Measurements from ENCODE around the gene GPR171. TPM values are rescaled to one million over a fixed set of nuclear protein-coding genes. Genes with fewer than 3 reads are reported as not detected.

GPR171 gene
- total and polyA plus RNA-seq, 2 of the 13 experiments (the other 11 are each of a cell fraction or from before 2014, with no cell fraction given) = not detected

DNA sequence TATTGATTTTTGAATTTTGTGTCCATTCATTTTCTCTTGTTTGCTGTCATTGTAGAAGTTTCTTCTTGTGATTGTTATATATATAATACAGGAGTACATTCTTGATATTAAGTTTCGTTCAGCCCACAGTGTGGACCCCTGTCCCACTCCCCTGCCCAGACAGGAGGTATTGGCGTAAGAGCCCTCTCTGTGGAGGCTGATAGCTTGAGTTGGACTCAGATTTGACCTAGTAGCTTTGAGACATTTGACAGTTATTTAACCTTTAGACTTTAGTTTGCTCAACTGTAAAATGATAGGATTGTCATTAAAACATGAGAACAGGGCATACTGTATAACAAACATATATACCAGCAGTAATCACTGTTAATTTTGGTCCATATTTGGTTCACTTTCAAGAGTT is 27.1 kb downstream of the GPR171 start (continued):
- TF ChIP-seq ZBTB7B (CRISPR knock-in tag; IDR thresholded peaks at IDR 0.05) = 0 out of 2 replicates have a peak, but pooled peaks have one; percentile 39
- no peak for TF ChIP-seq SOX6 (IDR thresholded peaks at IDR 0.05)
- TF ChIP-seq SOX6 (CRISPR knock-in tag; IDR thresholded peaks at IDR 0.05) = peak; percentile 50; the same call in 1 of the 2 replicates
- TF ChIP-seq RARA (CRISPR knock-in tag; IDR thresholded peaks at IDR 0.05) = peak; percentile 42; the same call in 1 of the 2 replicates
- peak; percentile 43; the same call in 1 of the 2 replicates for TF ChIP-seq FOXJ3 (CRISPR knock-in tag; IDR thresholded peaks at IDR 0.05; ENCODE audit: borderline replicate concordance)
- TF ChIP-seq, protein P1, sequence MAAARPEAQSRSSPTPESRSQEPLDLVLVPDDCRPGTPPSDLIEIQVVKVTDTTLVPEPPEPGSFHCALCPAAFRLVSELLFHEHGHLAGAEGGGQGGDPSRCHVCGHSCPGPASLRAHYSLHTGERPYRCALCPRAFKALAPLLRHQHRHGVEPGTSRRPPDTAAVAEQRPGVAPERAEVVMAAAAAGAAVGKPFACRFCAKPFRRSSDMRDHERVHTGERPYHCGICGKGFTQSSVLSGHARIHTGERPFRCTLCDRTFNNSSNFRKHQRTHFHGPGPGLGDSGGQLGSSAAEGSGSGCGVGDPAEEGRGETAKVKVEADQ (CRISPR knock-in tag; IDR thresholded peaks at IDR 0.05; ENCODE audit: borderline replicate concordance) = no peak
- TF ChIP-seq RBM39 (IDR thresholded peaks at IDR 0.05; ENCODE audit: low read depth, low read length, poor library complexity, severe bottlenecking) = no peak
- TF ChIP-seq CEBPG (CRISPR knock-in tag; IDR thresholded peaks at IDR 0.05) = 0 out of 2 replicates have a peak, but pooled peaks have one; percentile 5
- TF ChIP-seq, protein P2, sequence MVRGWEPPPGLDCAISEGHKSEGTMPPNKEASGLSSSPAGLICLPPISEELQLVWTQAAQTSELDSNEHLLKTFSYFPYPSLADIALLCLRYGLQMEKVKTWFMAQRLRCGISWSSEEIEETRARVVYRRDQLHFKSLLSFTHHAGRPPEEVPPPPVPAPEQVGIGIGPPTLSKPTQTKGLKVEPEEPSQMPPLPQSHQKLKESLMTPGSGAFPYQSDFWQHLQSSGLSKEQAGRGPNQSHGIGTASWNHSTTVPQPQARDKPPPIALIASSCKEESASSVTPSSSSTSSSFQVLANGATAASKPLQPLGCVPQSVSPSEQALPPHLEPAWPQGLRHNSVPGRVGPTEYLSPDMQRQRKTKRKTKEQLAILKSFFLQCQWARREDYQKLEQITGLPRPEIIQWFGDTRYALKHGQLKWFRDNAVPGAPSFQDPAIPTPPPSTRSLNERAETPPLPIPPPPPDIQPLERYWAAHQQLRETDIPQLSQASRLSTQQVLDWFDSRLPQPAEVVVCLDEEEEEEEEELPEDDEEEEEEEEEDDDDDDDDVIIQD (CRISPR knock-in tag; IDR thresholded peaks at IDR 0.05; ENCODE audit: low read depth) = 0 out of 2 replicates have a peak, but pooled peaks have one; percentile 26
- peak; percentile 48 for TF ChIP-seq ASH2L (IDR thresholded peaks at IDR 0.05; ENCODE audit: insufficient read length, low read depth, low read length)
- TF ChIP-seq SIX1 (CRISPR knock-in tag; IDR thresholded peaks at IDR 0.05; ENCODE audit: borderline replicate concordance) = peak; percentile 68; the same call in 1 of the 2 replicates
- TF ChIP-seq ZNF282 (IDR thresholded peaks at IDR 0.05; ENCODE audit: partially characterized antibody) = no peak
- peak; percentile 33; the same call in 1 of the 2 replicates for TF ChIP-seq HNF4G (IDR thresholded peaks at IDR 0.05; ENCODE audit: borderline replicate concordance, low read depth, low read length)
- TF ChIP-seq HNF4G (CRISPR knock-in tag; IDR thresholded peaks at IDR 0.05; ENCODE audit: borderline replicate concordance, low read depth) = no peak

Data from HepG2 (cell line).